ENCODE results near the gene KMO. TPM values are rescaled to one million over a fixed set of nuclear protein-coding genes. Genes with fewer than 3 reads are reported as not detected.

Gene KMO
- total RNA-seq, 4 donors from 2014 or later, result 0.62 to 3.1 (median 1.1) TPM; not detected in 1

- Histone ChIP-seq H3K27me3 (peaks cover 18% of the 10 kb centered on the region), H3K27ac (peak overlapping the region; percentile 77 to 94 (median 94)), H3K9me3 (no peaks in the 10 kb centered on the region), H3K4me3 (peak overlapping the region; percentile 78 to 82), H3K4me1 (peaks cover 2 to 26% (median 4%) of the 10 kb centered on the region in 3 donors), H3K36me3 (peaks cover 0 to 5% of the 10 kb centered on the region in 2 donors)
- no peak for ATAC-seq
- 3 to 5% methylated on average over 9 to 16 of the region's 28 CpGs for WGBS, 2 donors (ENCODE audit: low coverage in 1 of 2)
- no peak for TF ChIP-seq POLR2AphosphoS5 (IDR thresholded peaks at IDR 0.05)
- no peak for TF ChIP-seq CTCF (IDR thresholded peaks at IDR 0.05)
- TF ChIP-seq POLR2A (IDR thresholded peaks at IDR 0.05), result no peak
- no peak for TF ChIP-seq EP300 (IDR thresholded peaks at IDR 0.05)
Observed at GRCh38 chr1:241518476-241519307, 13.5 kb upstream of the KMO start.

GRCh38 chr1:241519308-241520079 lies 12.7 kb upstream of the KMO start, which contains the start of gene FH:
Gene FH (minus strand): TSS chr1:241519755. CDS start chr1:241519722, 33 bp downstream.
- Histone ChIP-seq H3K4me3 (peak within 1 kb of the TSS; percentile 78 to 82), H3K4me1 (peaks cover 2 to 26% (median 4%) of the 10 kb centered on the region in 3 donors), H3K27ac (peak within 1 kb of the TSS; percentile 77 to 94 (median 94)), H3K9me3 (no peaks in the 10 kb centered on the region), H3K36me3 (peaks cover 0 to 5% of the 10 kb centered on the region in 2 donors), H3K27me3 (peaks cover 18% of the 10 kb centered on the region)
- WGBS, 2 donors (ENCODE audit: low coverage in 1 of 2), result 0% methylated on average over 7 to 8 of the region's 70 CpGs
- TF ChIP-seq EP300 (IDR thresholded peaks at IDR 0.05), result no peak
- TF ChIP-seq CTCF (IDR thresholded peaks at IDR 0.05), result no peak
- peak; percentile 64 to 73 for TF ChIP-seq POLR2A (IDR thresholded peaks at IDR 0.05)
- TF ChIP-seq POLR2AphosphoS5 (IDR thresholded peaks at IDR 0.05), result peak; percentile 84
- ATAC-seq, result peak; percentile 99

- 11 to 14% methylated on average over 6 of the region's 6 CpGs for WGBS, 2 donors (ENCODE audit: low coverage in 1 of 2)
- TF ChIP-seq CTCF (IDR thresholded peaks at IDR 0.05) (no peak), EP300 (IDR thresholded peaks at IDR 0.05) (no peak), POLR2AphosphoS5 (IDR thresholded peaks at IDR 0.05) (no peak), POLR2A (IDR thresholded peaks at IDR 0.05) (no peak)
- H3K27me3 ChIP-seq, result peaks cover 23% of the 10 kb centered on the region
- H3K4me3 ChIP-seq, result peak overlapping the region; percentile 78 to 82
- no peaks in the 10 kb centered on the region for H3K9me3 ChIP-seq
- ATAC-seq, result no peak
- peaks cover 2 to 26% (median 4%) of the 10 kb centered on the region in 3 donors for H3K4me1 ChIP-seq
- H3K36me3 ChIP-seq, result peaks cover 0 to 5% of the 10 kb centered on the region in 2 donors
- peak overlapping the region; percentile 69 to 94 (median 94) for H3K27ac ChIP-seq
Observed at GRCh38 chr1:241520080-241520465, 12.1 kb upstream of the KMO start.

GRCh38 chr1:241521718-241522117 lies 10.5 kb upstream of the KMO start:
- peaks cover 2 to 26% (median 4%) of the 10 kb centered on the region in 3 donors for H3K4me1 ChIP-seq
- WGBS, 2 donors (ENCODE audit: low coverage in 1 of 2), result 83 to 95% methylated on average over 2 of the region's 2 CpGs
- TF ChIP-seq EP300 (IDR thresholded peaks at IDR 0.05), result no peak
- no peak for TF ChIP-seq POLR2A (IDR thresholded peaks at IDR 0.05)
- no peak for TF ChIP-seq POLR2AphosphoS5 (IDR thresholded peaks at IDR 0.05)
- no peak for TF ChIP-seq CTCF (IDR thresholded peaks at IDR 0.05)
- H3K27me3 ChIP-seq, result peaks cover 35% of the 10 kb centered on the region
- H3K4me3 ChIP-seq, result no peak overlapping the region
- H3K36me3 ChIP-seq, result no peaks in the 10 kb centered on the region
- H3K27ac ChIP-seq, result no peak overlapping the region
- no peak for ATAC-seq
- H3K9me3 ChIP-seq, result no peaks in the 10 kb centered on the region
